DND-41 (cell line): ENCODE data around the gene AP1G1.
"Not testable (repeated sequence)": the region's sequence is repeated elsewhere in the genome, so short reads cannot be mapped to it uniquely, and the experiment has no call there.

Experiments
- ATAC-seq: fragments of 200-7000 bp; cut with Tn5 transposase; 3 replicates; pipeline ENCODE4 v1.9.1; 2021; ENCODE audit warnings: low read depth; ENCODE audit not compliant: insufficient read depth
- DNase-seq: peaks from one replicate; pipeline ENCODE4 v3.0.0-alpha.2; 2020
- H2AFZ ChIP-seq: 2 replicates; pipeline ENCODE4 v1.6.0; 2012; ENCODE audit warnings: low read depth, low read length
- H3K27ac ChIP-seq: 2 replicates; pipeline ENCODE4 v1.5.1; 2012; ENCODE audit warnings: low read length, inconsistent platforms
- H3K27me3 ChIP-seq: fragments of 200-600 bp; sonication (generic); 2 replicates; pipeline ENCODE4 v1.6.0; 2012; ENCODE audit warnings: low read length, mild to moderate bottlenecking, inconsistent platforms; ENCODE audit not compliant: insufficient read depth, poor library complexity
- H3K36me3 ChIP-seq: 2 replicates; pipeline ENCODE4 v1.5.1; 2012; ENCODE audit warnings: low read length, inconsistent platforms; ENCODE audit not compliant: insufficient read depth
- H3K4me1 ChIP-seq: 2 replicates; pipeline ENCODE4 v1.5.1; 2012; ENCODE audit warnings: mild to moderate bottlenecking, low read length; ENCODE audit not compliant: insufficient read depth
- H3K4me2 ChIP-seq: 2 replicates; pipeline ENCODE4 v1.6.0; 2012; ENCODE audit warnings: mild to moderate bottlenecking, moderate library complexity, low read length, inconsistent platforms; ENCODE audit not compliant: insufficient read depth
- H3K4me3 ChIP-seq, 2 experiments: fragments of 200-600 bp in 1 of 2; shearing (Covaris generic) in 1 of 2; 2 replicates each; pipeline ENCODE4 v1.5.1; 2012 to 2016; ENCODE audit warnings: inconsistent platforms in 2 of 2, low read length in 2 of 2, mild to moderate bottlenecking in 2 of 2, low read depth in 1 of 2, moderate library complexity in 1 of 2
- H3K79me2 ChIP-seq: 2 replicates; pipeline ENCODE4 v1.6.0; 2012; ENCODE audit warnings: low read length, inconsistent platforms; ENCODE audit not compliant: insufficient read depth
- H3K9ac ChIP-seq: 2 replicates; pipeline ENCODE4 v1.6.0; 2012; ENCODE audit warnings: low read depth, mild to moderate bottlenecking, inconsistent platforms, low read length, moderate library complexity
- H3K9me3 ChIP-seq: 2 replicates; pipeline ENCODE4 v1.5.1; 2012; ENCODE audit warnings: low read length, moderate library complexity, mild to moderate bottlenecking, inconsistent platforms; ENCODE audit not compliant: insufficient read depth, severe bottlenecking
- H4K20me1 ChIP-seq: 2 replicates; pipeline ENCODE4 v1.6.0; 2012; ENCODE audit warnings: low read length; ENCODE audit not compliant: insufficient read depth
- CTCF ChIP-seq: IDR thresholded peaks from 2 replicates; pipeline ENCODE4 v1.5.1; 2012; ENCODE audit warnings: borderline replicate concordance, low read length, moderate library complexity, mild to moderate bottlenecking; ENCODE audit not compliant: poor library complexity, severe bottlenecking; ENCODE audit errors: extremely low read depth
- EZH2 ChIP-seq: IDR thresholded peaks from 3 replicates; pipeline ENCODE4 v1.6.1; 2012; ENCODE audit warnings: borderline replicate concordance, low read depth, mild to moderate bottlenecking, moderate library complexity, low read length, inconsistent platforms; ENCODE audit not compliant: severe bottlenecking

AP1G1 gene

GRCh38 chr16:71837150-71837549, 28.5 kb upstream of the AP1G1 start:
- DNase-seq, result no peak
- Histone ChIP-seq H3K9ac (no peak overlapping the region), H3K4me3 (no peak overlapping the region), H2AFZ (no peak overlapping the region), H3K79me2 (no peaks in the 10 kb centered on the region), H3K4me1 (no peaks in the 10 kb centered on the region), H3K9me3 (no peaks in the 10 kb centered on the region), H3K4me2 (no peak overlapping the region), H4K20me1 (no peaks in the 10 kb centered on the region), H3K27me3 (no peaks in the 10 kb centered on the region), H3K27ac (no peak overlapping the region), H3K36me3 (no peaks in the 10 kb centered on the region)
- ATAC-seq, result no peak
- TF ChIP-seq CTCF (no peak), EZH2 (no peak)

GRCh38 chr16:71834291-71834690, 25.7 kb upstream of the AP1G1 start:
- no peaks in the 10 kb centered on the region for H3K4me1 ChIP-seq
- H3K79me2 ChIP-seq, result no peaks in the 10 kb centered on the region
- no peaks in the 10 kb centered on the region for H3K36me3 ChIP-seq
- no peak for DNase-seq
- TF ChIP-seq CTCF, result no peak
- TF ChIP-seq EZH2, result no peak
- H3K27me3 ChIP-seq, result no peaks in the 10 kb centered on the region
- ATAC-seq, result no peak
- no peak overlapping the region for H3K27ac ChIP-seq
- no peaks in the 10 kb centered on the region for H4K20me1 ChIP-seq
- no peak overlapping the region for H3K9ac ChIP-seq
- no peak overlapping the region for H3K4me2 ChIP-seq
- no peak overlapping the region for H2AFZ ChIP-seq
- H3K9me3 ChIP-seq, result no peaks in the 10 kb centered on the region
- H3K4me3 ChIP-seq, result no peak overlapping the region

GRCh38 chr16:71832112-71832511, 23.5 kb upstream of the AP1G1 start:
- not testable (repeated sequence) for H2AFZ ChIP-seq

GRCh38 chr16:71831698-71832097, 23.1 kb upstream of the AP1G1 start:
- H3K79me2 ChIP-seq, H3K27ac ChIP-seq, H3K4me3 ChIP-seq, H3K36me3 ChIP-seq, ATAC-seq, H2AFZ ChIP-seq, H3K4me2 ChIP-seq, H3K9ac ChIP-seq, H4K20me1 ChIP-seq, H3K27me3 ChIP-seq, DNase-seq, H3K9me3 ChIP-seq, H3K4me1 ChIP-seq: not testable (repeated sequence)

More at GRCh38 chr16:71832112-71832511, 23.5 kb upstream of the AP1G1 start:
- not testable (repeated sequence) for H3K9ac ChIP-seq, H3K79me2 ChIP-seq, H3K36me3 ChIP-seq, H3K4me2 ChIP-seq, H3K4me3 ChIP-seq, H3K9me3 ChIP-seq, ATAC-seq, H3K27me3 ChIP-seq, H3K27ac ChIP-seq, DNase-seq, H4K20me1 ChIP-seq, H3K4me1 ChIP-seq

- Histone ChIP-seq H3K36me3 (no peaks in the 10 kb centered on the region), H3K27me3 (no peaks in the 10 kb centered on the region), H3K79me2 (no peaks in the 10 kb centered on the region), H3K4me1 (no peaks in the 10 kb centered on the region), H3K27ac (no peak overlapping the region), H4K20me1 (no peaks in the 10 kb centered on the region), H3K9ac (no peak overlapping the region), H3K4me3 (no peak overlapping the region), H3K9me3 (no peaks in the 10 kb centered on the region), H3K4me2 (no peak overlapping the region), H2AFZ (no peak overlapping the region)
- DNase-seq, result no peak
- TF ChIP-seq EZH2 (no peak), CTCF (no peak)
- no peak for ATAC-seq
These were observed 21.7 kb upstream of the AP1G1 start for GRCh38 chr16:71830359-71830758.
